Right atrium auricular region (tissue), 2 donors: Measurements from ENCODE around the gene FOXA1. TPM values are rescaled to one million over a fixed set of nuclear protein-coding genes. Genes with fewer than 3 reads are reported as not detected.

Experiments used
- DNase-seq: peaks from one replicate; pipeline ENCODE4 v3.0.0-alpha.2; 2019; ENCODE audit warnings: low spot score
- H3K27ac ChIP-seq, 2 donors: fragments of 200-600 bp; sonication (generic); 1 replicate in 1 of 2; 2 replicates in 1 of 2; pipeline ENCODE4 v1.5.1; 2016 to 2019
- H3K27me3 ChIP-seq, 2 donors: fragments of 200-600 bp; sonication (generic); one replicate each; pipeline versions ENCODE4 v1.5.1 to v1.6.0; 2017 to 2019
- H3K36me3 ChIP-seq: fragments of 200-600 bp; sonication (generic); one replicate; pipeline ENCODE4 v1.5.1; 2016
- H3K4me1 ChIP-seq, 2 donors: fragments of 200-600 bp; sonication (generic); one replicate each; pipeline versions ENCODE4 v1.5.1 to v1.6.0; 2017 to 2019
- H3K4me3 ChIP-seq, 2 donors: fragments of 200-600 bp; sonication (generic); 1 replicate in 1 of 2; 2 replicates in 1 of 2; pipeline ENCODE4 v1.5.1; 2017 to 2019; ENCODE audit warnings: mild to moderate bottlenecking in 1 of 2, moderate library complexity in 1 of 2
- H3K9me3 ChIP-seq, 2 donors: fragments of 200-600 bp; sonication (generic); one replicate each; pipeline ENCODE4 v1.5.1; 2019
- CTCF ChIP-seq, 2 donors: fragments of 200-600 bp; sonication (generic); IDR thresholded peaks; one replicate each; pipeline ENCODE4 v1.5.1; 2019; ENCODE audit warnings: antibody characterized with exemption in 2 of 2
- total RNA-seq, 2 donors: library from RNA; depleted of rRNA; stranded (reverse); fragments of >200 nt; gene quantifications; one replicate each; pipeline ENCODE4 v1.1.0, GENCODE V29; 2016

The FOXA1 gene
- total RNA-seq, 2 donors from 2014 or later = not detected

- no peak for DNase-seq
- Histone ChIP-seq H3K4me3 (peak overlapping the region in 1 of 2 donors; percentile 11), H3K27me3 (peaks cover 50 to 89% of the 10 kb centered on the region in 2 donors), H3K4me1 (peaks cover 0 to 48% of the 10 kb centered on the region in 2 donors), H3K9me3 (peaks cover 0 to 5% of the 10 kb centered on the region in 2 donors), H3K36me3 (no peaks in the 10 kb centered on the region), H3K27ac (no peak overlapping the region)
- TF ChIP-seq CTCF (IDR thresholded peaks at IDR 0.05) = no peak
Observed at GRCh38 chr14:37597914-37598746, 3.1 kb upstream of the FOXA1 start.

GRCh38 chr14:37597538-37597913 is 2.5 kb upstream of the FOXA1 start:
- Histone ChIP-seq H3K27me3 (peaks cover 56 to 92% of the 10 kb centered on the region in 2 donors), H3K4me1 (peaks cover 0 to 48% of the 10 kb centered on the region in 2 donors), H3K4me3 (no peak overlapping the region), H3K36me3 (no peaks in the 10 kb centered on the region), H3K27ac (no peak overlapping the region), H3K9me3 (peaks cover 0 to 5% of the 10 kb centered on the region in 2 donors)
- no peak for TF ChIP-seq CTCF (IDR thresholded peaks at IDR 0.05)
- DNase-seq = no peak

GRCh38 chr14:37596790-37597472 is 1.9 kb upstream of the FOXA1 start:
- H3K27ac ChIP-seq = no peak overlapping the region
- no peak for TF ChIP-seq CTCF (IDR thresholded peaks at IDR 0.05)
- peaks cover 62 to 92% of the 10 kb centered on the region in 2 donors for H3K27me3 ChIP-seq
- DNase-seq = no peak
- H3K4me1 ChIP-seq = peaks cover 0 to 52% of the 10 kb centered on the region in 2 donors
- no peaks in the 10 kb centered on the region for H3K36me3 ChIP-seq
- no peak overlapping the region for H3K4me3 ChIP-seq
- peaks cover 0 to 5% of the 10 kb centered on the region in 2 donors for H3K9me3 ChIP-seq

GRCh38 chr14:37595809-37596621 is 966 bp upstream of the FOXA1 start:
- no peaks in the 10 kb centered on the region for H3K36me3 ChIP-seq
- peaks cover 70 to 94% of the 10 kb centered on the region in 2 donors for H3K27me3 ChIP-seq
- DNase-seq = no peak

More at GRCh38 chr14:37595809-37596621, 966 bp upstream of the FOXA1 start:
- no peak for TF ChIP-seq CTCF (IDR thresholded peaks at IDR 0.05)
- Histone ChIP-seq H3K9me3 (peaks cover 0 to 5% of the 10 kb centered on the region in 2 donors), H3K4me1 (peaks cover 0 to 57% of the 10 kb centered on the region in 2 donors), H3K4me3 (peak overlapping the region in 1 of 2 donors; percentile 40), H3K27ac (no peak overlapping the region)
